Measurements from ENCODE around the gene SCN9A. TPM values are rescaled to one million over a fixed set of nuclear protein-coding genes. Genes with fewer than 3 reads are reported as not detected.

SCN9A gene
- total and polyA plus RNA-seq, 9 of the 15 experiments (the other 6 are each of a cell fraction or from before 2014, with no cell fraction given): 1.4 to 22.8 (median 7.1) TPM

DNA sequence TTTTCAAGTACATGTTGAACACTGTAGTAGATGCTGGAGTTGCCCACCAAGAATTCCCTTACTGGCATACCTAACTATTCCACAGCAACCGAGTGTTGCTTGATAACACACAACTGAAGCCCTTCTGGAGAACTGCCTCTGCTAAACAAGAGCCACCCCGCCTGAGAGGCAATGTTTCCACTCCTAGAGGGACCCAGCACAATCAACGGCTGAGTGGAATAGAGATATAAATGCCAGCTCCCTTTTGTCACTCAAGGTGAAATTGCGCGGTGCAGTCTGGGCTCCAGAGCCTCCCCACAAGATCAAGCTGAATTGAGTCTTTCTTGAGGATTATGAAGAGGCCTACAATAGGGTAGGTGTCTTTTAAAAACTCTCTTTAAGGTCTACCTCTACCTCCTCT, 49.1 kb upstream of the SCN9A start:
- Histone ChIP-seq H3K4me3 (no peak overlapping the region), H3K9me3 (replicated peaks; ENCODE audit: control insufficient read depth, insufficient read depth, low read depth, low read length) (no peaks in the 10 kb centered on the region), H3K79me2 (ENCODE audit: control insufficient read depth, insufficient read depth, low read length) (no peaks in the 10 kb centered on the region), H3K4me2 (ENCODE audit: insufficient read depth, low read length) (no peak overlapping the region), H3K27me3 (ENCODE audit: control insufficient read depth in 2 of 2, insufficient read depth in 2 of 2, low read length in 2 of 2) (no peaks in the 10 kb centered on the region), H3K9ac (ENCODE audit: insufficient read depth in 1 of 2, low read depth in 2 of 2, low read length in 2 of 2) (no peak overlapping the region), H3K27ac (ENCODE audit: extremely low read depth, low read depth, low read length) (no peak overlapping the region), H3K36me3 (ENCODE audit: control insufficient read depth, insufficient read depth, low read length) (no peaks in the 10 kb centered on the region), H4K20me1 (replicated peaks; ENCODE audit: control insufficient read depth, insufficient read depth, low read length) (no peaks in the 10 kb centered on the region), H2AFZ (ENCODE audit: low read depth, low read length) (peak overlapping the region; percentile 6; the same call in 1 of the 2 replicates), H3K9me1 (ENCODE audit: control insufficient read depth, insufficient read depth, low read length) (no peaks in the 10 kb centered on the region), H3K4me1 (replicated peaks in 1 of 2; ENCODE audit: control insufficient read depth in 2 of 2, insufficient read depth in 2 of 2, low read length in 2 of 2) (no peaks in the 10 kb centered on the region)
- FAIRE-seq (no peak), ATAC-seq (peak; percentile 53), DNase-seq (ENCODE audit: extremely low read depth in 1 of 4, low spot score in 3 of 4) (no peak)
- WGBS (ENCODE audit: insufficient coverage, low coverage, missing lambda C conversion rate): 10% methylated on average over 5 of the region's 5 CpGs
- POLR2A ChIA-PET: interaction anchor here (0.7 to 1.4 kb wide), 3 partner anchors 8 to 125 kb away, joined by 3 to 4 read pairs (median 3); no protein-coding TSS in a partner anchor
- in situ Hi-C loops (cut with MboI): loop anchor here (25.0 kb wide), 1 partner anchor 488 kb away; no protein-coding TSS in a partner anchor
- CTCF ChIA-PET (ENCODE audit: low intra/inter-chr PET ratio): no interaction called here
- intact Hi-C loops (cut with micrococcal nuclease): loop anchor here (10.0 kb wide), 1 partner anchor 470 kb away; the partner anchor contains the start of gene TTC21B
- no TSS peak for BruUV-seq (replicated peaks)
- no peak for TF ChIP-seq NBN (IDR thresholded peaks at IDR 0.05; ENCODE audit: low read depth)
- no peak for TF ChIP-seq RBM22 (IDR thresholded peaks at IDR 0.05; ENCODE audit: low read depth, low read length, poor library complexity, severe bottlenecking)
- TF ChIP-seq CHD2 (IDR thresholded peaks at IDR 0.05; ENCODE audit: low read depth, low read length): no peak
- no peak for TF ChIP-seq ZNF75A (CRISPR knock-in tag; IDR thresholded peaks at IDR 0.05)
- TF ChIP-seq JUN (IDR thresholded peaks at IDR 0.05; ENCODE audit: borderline replicate concordance, low read depth, low read length): no peak
- TF ChIP-seq JUN (CRISPR knock-in tag; IDR thresholded peaks at IDR 0.05; ENCODE audit: borderline replicate concordance): no peak
- TF ChIP-seq ZNF583 (CRISPR knock-in tag; IDR thresholded peaks at IDR 0.05): no peak
- TF ChIP-seq, protein P1, sequence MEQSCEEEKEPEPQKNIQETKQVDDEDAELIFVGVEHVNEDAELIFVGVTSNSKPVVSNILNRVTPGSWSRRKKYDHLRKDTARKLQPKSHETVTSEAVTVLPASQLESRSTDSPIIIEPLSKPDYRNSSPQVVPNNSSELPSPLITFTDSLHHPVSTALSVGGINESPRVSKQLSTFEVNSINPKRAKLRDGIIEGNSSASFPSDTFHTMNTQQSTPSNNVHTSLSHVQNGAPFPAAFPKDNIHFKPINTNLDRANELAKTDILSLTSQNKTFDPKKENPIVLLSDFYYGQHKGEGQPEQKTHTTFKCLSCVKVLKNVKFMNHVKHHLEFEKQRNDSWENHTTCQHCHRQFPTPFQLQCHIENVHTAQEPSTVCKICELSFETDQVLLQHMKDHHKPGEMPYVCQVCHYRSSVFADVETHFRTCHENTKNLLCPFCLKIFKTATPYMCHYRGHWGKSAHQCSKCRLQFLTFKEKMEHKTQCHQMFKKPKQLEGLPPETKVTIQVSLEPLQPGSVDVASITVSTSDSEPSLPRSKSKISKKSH (CRISPR knock-in tag; IDR thresholded peaks at IDR 0.05): no peak
- no peak for TF ChIP-seq CEBPG (CRISPR knock-in tag; IDR thresholded peaks at IDR 0.05)
- no peak for TF ChIP-seq CEBPG (tag; conservative IDR thresholded peaks at IDR 0.05 in 1 of 2, IDR thresholded peaks at IDR 0.05 in 1 of 2)
- no peak for TF ChIP-seq POLR2AphosphoS2 (IDR thresholded peaks at IDR 0.05; ENCODE audit: low read length)
- TF ChIP-seq, protein P2, sequence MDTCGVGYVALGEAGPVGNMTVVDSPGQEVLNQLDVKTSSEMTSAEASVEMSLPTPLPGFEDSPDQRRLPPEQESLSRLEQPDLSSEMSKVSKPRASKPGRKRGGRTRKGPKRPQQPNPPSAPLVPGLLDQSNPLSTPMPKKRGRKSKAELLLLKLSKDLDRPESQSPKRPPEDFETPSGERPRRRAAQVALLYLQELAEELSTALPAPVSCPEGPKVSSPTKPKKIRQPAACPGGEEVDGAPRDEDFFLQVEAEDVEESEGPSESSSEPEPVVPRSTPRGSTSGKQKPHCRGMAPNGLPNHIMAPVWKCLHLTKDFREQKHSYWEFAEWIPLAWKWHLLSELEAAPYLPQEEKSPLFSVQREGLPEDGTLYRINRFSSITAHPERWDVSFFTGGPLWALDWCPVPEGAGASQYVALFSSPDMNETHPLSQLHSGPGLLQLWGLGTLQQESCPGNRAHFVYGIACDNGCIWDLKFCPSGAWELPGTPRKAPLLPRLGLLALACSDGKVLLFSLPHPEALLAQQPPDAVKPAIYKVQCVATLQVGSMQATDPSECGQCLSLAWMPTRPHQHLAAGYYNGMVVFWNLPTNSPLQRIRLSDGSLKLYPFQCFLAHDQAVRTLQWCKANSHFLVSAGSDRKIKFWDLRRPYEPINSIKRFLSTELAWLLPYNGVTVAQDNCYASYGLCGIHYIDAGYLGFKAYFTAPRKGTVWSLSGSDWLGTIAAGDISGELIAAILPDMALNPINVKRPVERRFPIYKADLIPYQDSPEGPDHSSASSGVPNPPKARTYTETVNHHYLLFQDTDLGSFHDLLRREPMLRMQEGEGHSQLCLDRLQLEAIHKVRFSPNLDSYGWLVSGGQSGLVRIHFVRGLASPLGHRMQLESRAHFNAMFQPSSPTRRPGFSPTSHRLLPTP (IDR thresholded peaks at IDR 0.05; ENCODE audit: borderline replicate concordance, extremely low read depth, insufficient read length): no peak
- TF ChIP-seq TCF7L2 (IDR thresholded peaks at IDR 0.05; ENCODE audit: low read depth, low read length): no peak
- TF ChIP-seq FOXJ2 (tag; IDR thresholded peaks at IDR 0.05): no peak
- TF ChIP-seq BCL6 (CRISPR knock-in tag; IDR thresholded peaks at IDR 0.05): no peak
